A549 (cell line): ENCODE data around the gene CHRNB2. TPM values are rescaled to one million over a fixed set of nuclear protein-coding genes. Genes with fewer than 3 reads are reported as not detected.

Experiments used
- ATAC-seq, 2 experiments: fragments of 200-7000 bp in 1 of 2; fragments of >200 bp in 1 of 2; cut with Nextera tagmentation in 1 of 2; cut with Tn5 transposase in 1 of 2; 3 replicates each; pipeline versions ENCODE4 v1.8.0 to v1.9.1; 2018 to 2020; ENCODE audit warnings: mild to moderate bottlenecking in 1 of 2, moderate library complexity in 1 of 2
- CTCF ChIA-PET: fragments of 300-600 bp; sonication (Branson Sonifier 250); formaldehyde crosslinking; extraction: SDS; loops from one replicate; lab custom pipeline; 2021; ENCODE audit warnings: antibody characterized with exemption, inconsistent platforms; lab: Yijun Ruan, JAX
- POLR2A ChIA-PET: fragments of 350-600 bp; formaldehyde crosslinking; extraction: SDS; loops from one replicate; lab custom pipeline; 2021; ENCODE audit warnings: antibody characterized with exemption, inconsistent platforms; lab: Yijun Ruan, JAX
- DNase-seq, 2 experiments: peaks; one replicate each; pipeline versions ENCODE4 v3.0.0 to v3.0.0-alpha.2; 2011 to 2016; ENCODE audit warnings: low read depth in 1 of 2, low spot score in 1 of 2
- FAIRE-seq: peaks from 2 replicates; lab custom pipeline; 2011; peaks lifted over from hg19 to GRCh38; lab: Jason Lieb, UNC
- H3K27ac ChIP-seq, 2 experiments: fragments of >200 bp; sonication (Bioruptor Twin); formaldehyde crosslinking; 3 replicates each; pipeline ENCODE4 v1.5.1; 2016 to 2017
- H3K4me1 ChIP-seq: fragments of >200 bp; sonication (Bioruptor Twin); formaldehyde crosslinking; 3 replicates; pipeline ENCODE4 v1.6.1; 2016
- H3K4me2 ChIP-seq: fragments of >200 bp; sonication (Bioruptor Twin); formaldehyde crosslinking; 3 replicates; pipeline ENCODE4 v1.6.1; 2016
- H3K4me3 ChIP-seq: fragments of >200 bp; sonication (Bioruptor Twin); formaldehyde crosslinking; 3 replicates; pipeline ENCODE4 v1.5.1; 2016
- H3K9me3 ChIP-seq: fragments of >200 bp; sonication (Bioruptor Twin); formaldehyde crosslinking; 3 replicates; pipeline ENCODE4 v1.6.1; 2016
- CEBPB ChIP-seq, 2 experiments: fragments of >200 bp in 1 of 2; sonication (Bioruptor Twin) in 1 of 2; formaldehyde crosslinking in 1 of 2; IDR thresholded peaks; 2 replicates each; pipeline ENCODE4 v1.6.1; 2012 to 2016
- E2F6 ChIP-seq: IDR thresholded peaks from 2 replicates; pipeline ENCODE4 v1.6.1; 2012; ENCODE audit warnings: low read depth, borderline replicate concordance
- ELK1 ChIP-seq: fragments of 150-350 bp; IDR thresholded peaks from 2 replicates; pipeline ENCODE4 v1.6.1; 2014; ENCODE audit warnings: low read depth, mild to moderate bottlenecking, low read length
- ESRRA ChIP-seq: fragments of 150-350 bp; IDR thresholded peaks from 2 replicates; pipeline ENCODE4 v1.6.1; 2014; ENCODE audit warnings: mild to moderate bottlenecking, low read length, borderline replicate concordance
- FOSL2 ChIP-seq, 2 experiments: fragments of 450-650 bp in 1 of 2; fragments of >200 bp in 1 of 2; sonication (Bioruptor Twin) in 1 of 2; formaldehyde crosslinking; IDR thresholded peaks; 2 replicates each; pipeline versions ENCODE4 v1.5.0 to v1.6.1; 2016 to 2020; ENCODE audit warnings: mild to moderate bottlenecking in 1 of 2, moderate library complexity in 1 of 2
- HDAC2 ChIP-seq: fragments of 200-600 bp; sonication (generic); IDR thresholded peaks from 2 replicates; pipeline ENCODE4 v1.6.1; 2016
- HOXB5 ChIP-seq: fragments of 250-450 bp; sonication (Bioruptor Pico); IDR thresholded peaks from 2 replicates; pipeline ENCODE4 v1.5.0; 2020; ENCODE audit warnings: mild to moderate bottlenecking, moderate library complexity
- JUNB ChIP-seq: fragments of >200 bp; sonication (Bioruptor Twin); formaldehyde crosslinking; IDR thresholded peaks from 2 replicates; pipeline ENCODE4 v1.6.1; 2016
- KDM1A ChIP-seq: fragments of 200-600 bp; sonication (generic); IDR thresholded peaks from 2 replicates; pipeline ENCODE4 v1.6.1; 2016; ENCODE audit warnings: low read depth, mild to moderate bottlenecking
- MAZ ChIP-seq: fragments of 150-350 bp; IDR thresholded peaks from 2 replicates; pipeline ENCODE4 v1.6.1; 2014; ENCODE audit warnings: antibody characterized with exemption, low read depth, low read length, borderline replicate concordance
- NFE2L2 ChIP-seq: fragments of 150-350 bp; conservative IDR thresholded peaks from 2 replicates; pipeline ENCODE4 v1.6.1; 2014; ENCODE audit warnings: low read length
- NPAS2 ChIP-seq: fragments of 250-450 bp; sonication (Bioruptor Pico); IDR thresholded peaks from 2 replicates; pipeline ENCODE4 v1.8.0; 2022; ENCODE audit warnings: mild to moderate bottlenecking, moderate library complexity, borderline replicate concordance
- RNF2 ChIP-seq: fragments of 200-600 bp; sonication (generic); IDR thresholded peaks from 2 replicates; pipeline ENCODE4 v1.6.1; 2016; ENCODE audit warnings: low read depth, mild to moderate bottlenecking, antibody characterized with exemption, moderate library complexity, borderline replicate concordance
- TP53 ChIP-seq: fragments of 250-450 bp; sonication (Bioruptor Pico); IDR thresholded peaks from 2 replicates; pipeline ENCODE4 v1.5.0; 2021; ENCODE audit warnings: mild to moderate bottlenecking, moderate library complexity
- ZC3H11A ChIP-seq: fragments of 450-650 bp; IDR thresholded peaks from 2 replicates; pipeline ENCODE4 v1.6.1; 2014; ENCODE audit warnings: antibody characterized with exemption, mild to moderate bottlenecking
- WGBS: methylation state at CpG from one replicate; pipeline ENCODE4 v1.1.6; 2017; ENCODE audit errors: missing lambda C conversion rate; 5-methylcytosine and 5-hydroxymethylcytosine counted together
- polyA plus RNA-seq, 4 experiments: library from polyadenylated mRNA; depleted of rRNA in 3 of 4; stranded (reverse); fragments of >200 nt; fragmentation: RNase III in 1 of 4; extraction: RNeasy Plus Mini Kit Qiagen cat#74134 plus additional on column Dnase treatment in 1 of 4; gene quantifications; 2 replicates in 3 of 4; 3 replicates in 1 of 4; pipeline ENCODE4 v1.2.3, GENCODE V29; 2011 to 2017
- TF ChIP-seq, protein P1 (sequence below): IDR thresholded peaks from 2 replicates; pipeline ENCODE4 v1.6.1; 2012
- TF ChIP-seq, protein P2 (sequence below): fragments of >200 bp; sonication (Bioruptor Twin); formaldehyde crosslinking; IDR thresholded peaks from 2 replicates; pipeline ENCODE4 v1.6.1; 2016
- TF ChIP-seq, protein P3 (sequence below): fragments of 250-450 bp; sonication (Bioruptor Pico); IDR thresholded peaks from 2 replicates; pipeline ENCODE4 v1.5.0; 2021; ENCODE audit warnings: mild to moderate bottlenecking, moderate library complexity, borderline replicate concordance
- TF ChIP-seq, protein P4 (sequence below): fragments of >200 bp; sonication (Bioruptor Twin); formaldehyde crosslinking; IDR thresholded peaks from 3 replicates; pipeline ENCODE4 v1.6.1; 2016

The CHRNB2 gene
- polyA plus RNA-seq, 2 of the 4 experiments (the other 2 are of a cell fraction), result 0.21 TPM

DNA sequence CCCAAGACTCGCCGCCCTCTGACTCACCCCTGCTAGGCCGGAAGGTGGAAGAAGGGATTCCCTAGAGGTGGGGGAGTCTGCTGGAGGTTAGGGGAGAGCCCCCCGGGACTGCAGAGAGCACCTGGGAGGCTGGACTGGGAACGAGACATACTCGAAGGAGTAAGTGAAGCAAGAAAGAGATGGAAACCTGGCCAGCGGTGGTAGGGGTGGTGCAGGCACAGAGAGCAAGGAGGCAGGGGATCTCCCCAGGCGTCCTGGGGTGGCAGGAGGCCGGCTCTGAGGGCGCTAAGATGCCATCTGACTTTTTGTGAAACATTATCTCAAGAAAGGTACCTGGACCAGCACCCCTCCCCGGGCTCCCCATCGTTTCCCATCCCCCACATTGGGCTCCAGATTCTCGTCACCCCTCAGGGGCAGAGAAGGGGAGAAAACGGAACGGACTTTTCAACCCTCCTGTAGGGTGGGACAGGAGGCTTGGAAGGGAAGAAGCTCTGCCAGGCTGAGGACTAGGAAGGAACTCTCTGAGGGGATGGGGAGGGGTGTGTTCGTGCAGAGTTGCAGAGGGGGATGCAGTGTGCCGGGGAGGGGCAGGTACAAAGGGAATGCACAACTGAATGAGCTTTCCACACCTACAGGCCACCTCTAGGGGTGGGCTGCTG, 708 bp downstream of the CHRNB2 start:
- Histone ChIP-seq H3K27ac (no peak overlapping the region), H3K9me3 (no peaks in the 10 kb centered on the region), H3K4me3 (peak overlapping the region; percentile 37), H3K4me1 (0 out of 3 replicates have a peak, but pooled peaks cover 4% of the 10 kb centered on the region)
- DNase-seq (no peak), FAIRE-seq (no peak), ATAC-seq (peak; percentile 9 to 17; a peak in 3 of 6 replicates)
- WGBS, result 11% methylated on average over 15 of the region's 17 CpGs
- CTCF ChIA-PET, result interaction anchor here (1.4 to 2.6 kb wide), 6 partner anchors 9 to 310 kb away, joined by 3 to 15 read pairs (median 5); no protein-coding TSS in a partner anchor
- POLR2A ChIA-PET, result interaction anchor here (0.5 to 1.4 kb wide), 4 partner anchors 9 to 40 kb away, joined by 3 to 6 read pairs (median 6); partner anchors contain the start of gene ADAR
- TF ChIP-seq FOSL2 (IDR thresholded peaks at IDR 0.05) (no peak), FOSL2 (CRISPR knock-in tag; IDR thresholded peaks at IDR 0.05) (0 out of 2 replicates have a peak, but pooled peaks have one; percentile 1), ESRRA (no peak)
- TF ChIP-seq, all 56 proteins: peak for 1
- peak overlapping the region; percentile 87 for H3K4me2 ChIP-seq

- DNase-seq (no peak), FAIRE-seq (no peak), ATAC-seq (no peak)
- WGBS, result 86% methylated on average over 58 of the region's 59 CpGs
- Histone ChIP-seq H3K4me2 (no peak overlapping the region), H3K9me3 (no peaks in the 10 kb centered on the region), H3K4me1 (0 out of 3 replicates have a peak, but pooled peaks cover 4% of the 10 kb centered on the region), H3K27ac (no peak overlapping the region), H3K4me3 (no peak overlapping the region)
- TF ChIP-seq JUNB, result no peak
- TF ChIP-seq, protein P1, sequence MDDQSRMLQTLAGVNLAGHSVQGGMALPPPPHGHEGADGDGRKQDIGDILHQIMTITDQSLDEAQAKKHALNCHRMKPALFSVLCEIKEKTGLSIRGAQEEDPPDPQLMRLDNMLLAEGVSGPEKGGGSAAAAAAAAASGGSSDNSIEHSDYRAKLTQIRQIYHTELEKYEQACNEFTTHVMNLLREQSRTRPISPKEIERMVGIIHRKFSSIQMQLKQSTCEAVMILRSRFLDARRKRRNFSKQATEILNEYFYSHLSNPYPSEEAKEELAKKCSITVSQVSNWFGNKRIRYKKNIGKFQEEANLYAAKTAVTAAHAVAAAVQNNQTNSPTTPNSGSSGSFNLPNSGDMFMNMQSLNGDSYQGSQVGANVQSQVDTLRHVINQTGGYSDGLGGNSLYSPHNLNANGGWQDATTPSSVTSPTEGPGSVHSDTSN, result no peak
- no peak for TF ChIP-seq ZC3H11A
- no peak for TF ChIP-seq HOXB5 (CRISPR knock-in tag)
- TF ChIP-seq, protein P2, sequence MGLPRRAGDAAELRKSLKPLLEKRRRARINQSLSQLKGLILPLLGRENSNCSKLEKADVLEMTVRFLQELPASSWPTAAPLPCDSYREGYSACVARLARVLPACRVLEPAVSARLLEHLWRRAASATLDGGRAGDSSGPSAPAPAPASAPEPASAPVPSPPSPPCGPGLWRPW, result no peak
- TF ChIP-seq NFE2L2, result no peak
- no peak for TF ChIP-seq NPAS2
- TF ChIP-seq TP53, result no peak
- no peak for TF ChIP-seq ELK1
- TF ChIP-seq, protein P3, sequence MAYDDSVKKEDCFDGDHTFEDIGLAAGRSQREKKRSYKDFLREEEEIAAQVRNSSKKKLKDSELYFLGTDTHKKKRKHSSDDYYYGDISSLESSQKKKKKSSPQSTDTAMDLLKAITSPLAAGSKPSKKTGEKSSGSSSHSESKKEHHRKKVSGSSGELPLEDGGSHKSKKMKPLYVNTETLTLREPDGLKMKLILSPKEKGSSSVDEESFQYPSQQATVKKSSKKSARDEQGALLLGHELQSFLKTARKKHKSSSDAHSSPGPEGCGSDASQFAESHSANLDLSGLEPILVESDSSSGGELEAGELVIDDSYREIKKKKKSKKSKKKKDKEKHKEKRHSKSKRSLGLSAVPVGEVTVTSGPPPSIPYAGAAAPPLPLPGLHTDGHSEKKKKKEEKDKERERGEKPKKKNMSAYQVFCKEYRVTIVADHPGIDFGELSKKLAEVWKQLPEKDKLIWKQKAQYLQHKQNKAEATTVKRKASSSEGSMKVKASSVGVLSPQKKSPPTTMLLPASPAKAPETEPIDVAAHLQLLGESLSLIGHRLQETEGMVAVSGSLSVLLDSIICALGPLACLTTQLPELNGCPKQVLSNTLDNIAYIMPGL (CRISPR knock-in tag), result no peak
- TF ChIP-seq, protein P4, sequence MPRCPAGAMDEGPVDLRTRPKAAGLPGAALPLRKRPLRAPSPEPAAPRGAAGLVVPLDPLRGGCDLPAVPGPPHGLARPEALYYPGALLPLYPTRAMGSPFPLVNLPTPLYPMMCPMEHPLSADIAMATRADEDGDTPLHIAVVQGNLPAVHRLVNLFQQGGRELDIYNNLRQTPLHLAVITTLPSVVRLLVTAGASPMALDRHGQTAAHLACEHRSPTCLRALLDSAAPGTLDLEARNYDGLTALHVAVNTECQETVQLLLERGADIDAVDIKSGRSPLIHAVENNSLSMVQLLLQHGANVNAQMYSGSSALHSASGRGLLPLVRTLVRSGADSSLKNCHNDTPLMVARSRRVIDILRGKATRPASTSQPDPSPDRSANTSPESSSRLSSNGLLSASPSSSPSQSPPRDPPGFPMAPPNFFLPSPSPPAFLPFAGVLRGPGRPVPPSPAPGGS, result no peak
- TF ChIP-seq MAZ, result no peak
- no peak for TF ChIP-seq HDAC2
- TF ChIP-seq CEBPB (IDR thresholded peaks at IDR 0.05), result no peak
- no peak for TF ChIP-seq E2F6
- no peak for TF ChIP-seq KDM1A
- TF ChIP-seq RNF2, result no peak
- ChIA-PET CTCF (no interaction called here), POLR2A (no interaction called here)
Observed at GRCh38 chr1:154571244-154571963, 3.8 kb downstream of the CHRNB2 start.
